Activated CD8-positive, alpha-beta memory T cell treated with anti-CD3 and anti-CD28 coated beads for 36 hours (primary cell): ENCODE data around the gene SLC37A2. TPM values are rescaled to one million over a fixed set of nuclear protein-coding genes. Genes with fewer than 3 reads are reported as not detected.

Experiments used
- CTCF ChIA-PET: fragments of 350-600 bp; sonication (Branson Sonifier 250); formaldehyde crosslinking; loops from one replicate; lab custom pipeline; 2021; ENCODE audit warnings: antibody characterized with exemption; lab: Charles Lee
- POLR2A ChIA-PET: fragments of 350-600 bp; sonication (Branson Sonifier 250); formaldehyde crosslinking; loops from one replicate; lab custom pipeline; 2021; ENCODE audit warnings: antibody characterized with exemption; lab: Charles Lee
- total RNA-seq, 2 experiments: library from RNA; stranded (reverse); gene quantifications; one replicate each; pipeline ENCODE4 v1.2.3, GENCODE V29; 2021

The SLC37A2 gene
- total RNA-seq, 2 experiments from 2014 or later: 0.30 to 0.65 TPM

DNA sequence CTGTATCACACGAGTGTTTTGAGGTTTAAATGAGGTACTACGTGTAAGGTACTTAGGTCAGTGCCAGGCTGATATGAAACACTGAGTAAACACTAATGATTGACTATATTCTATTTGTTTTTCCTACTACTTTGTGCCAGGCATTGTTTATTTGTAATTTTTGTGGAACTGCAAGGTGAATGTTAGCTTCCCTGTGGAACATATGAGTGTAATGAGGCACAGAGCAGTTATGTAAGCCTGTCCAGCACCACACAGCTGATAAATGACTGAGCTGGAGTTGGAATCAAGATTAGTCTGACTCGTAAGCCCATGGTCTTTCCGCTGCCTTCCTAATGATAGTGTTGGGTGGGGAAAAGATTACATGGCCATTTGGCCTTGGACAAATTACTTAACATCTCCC lies 5.9 kb downstream of the SLC37A2 start:
- CTCF ChIA-PET: no interaction called here
- POLR2A ChIA-PET: no interaction called here

- ChIA-PET POLR2A (no interaction called here), CTCF (no interaction called here)
Measured at GRCh38 chr11:125069796-125070195, 6.7 kb downstream of the SLC37A2 start.

GRCh38 chr11:125070699-125071254 lies 7.7 kb downstream of the SLC37A2 start:
- POLR2A ChIA-PET: no interaction called here
- CTCF ChIA-PET: no interaction called here

DNA sequence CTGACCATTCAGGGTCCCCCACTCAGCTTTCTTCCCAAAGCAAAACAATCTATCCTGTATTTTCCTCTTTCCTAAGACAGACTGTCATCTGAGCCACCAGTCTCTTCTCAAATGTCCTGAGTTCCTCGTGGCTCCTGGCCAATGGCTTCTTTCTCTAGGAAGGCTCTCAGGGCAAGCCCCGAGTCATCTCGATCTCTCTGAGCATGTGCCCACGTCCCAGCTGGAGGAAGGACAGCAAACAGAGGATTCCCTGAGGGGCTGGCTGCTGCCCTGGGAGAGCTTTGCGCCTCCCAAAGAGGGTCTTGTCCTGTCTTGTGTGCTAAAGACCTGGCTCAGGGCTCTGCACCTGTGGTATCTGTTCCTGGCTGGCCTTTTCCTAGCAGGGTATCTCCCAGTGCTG lies 8.3 kb downstream of the SLC37A2 start:
- ChIA-PET CTCF (no interaction called here), POLR2A (no interaction called here)

DNA sequence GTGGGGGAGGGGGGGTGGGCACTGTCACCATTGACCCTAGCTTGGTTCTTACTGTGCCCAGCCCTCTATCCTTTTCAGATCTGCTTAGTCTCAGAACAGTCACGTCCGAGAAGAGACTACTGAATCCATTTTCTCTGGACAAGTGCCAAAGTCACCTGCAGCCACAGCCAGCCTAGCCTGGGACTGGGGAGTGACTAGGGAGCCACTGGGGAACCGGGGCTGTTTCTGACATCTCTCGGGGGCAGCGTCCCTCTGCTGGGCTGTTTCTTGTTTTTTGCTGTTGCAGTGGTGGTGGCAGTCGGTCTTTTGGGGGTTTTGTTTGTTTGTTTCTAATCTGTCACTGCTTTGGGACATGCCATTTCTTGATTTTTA lies 8.7 kb downstream of the SLC37A2 start:
- POLR2A ChIA-PET: no interaction called here
- CTCF ChIA-PET: no interaction called here

DNA sequence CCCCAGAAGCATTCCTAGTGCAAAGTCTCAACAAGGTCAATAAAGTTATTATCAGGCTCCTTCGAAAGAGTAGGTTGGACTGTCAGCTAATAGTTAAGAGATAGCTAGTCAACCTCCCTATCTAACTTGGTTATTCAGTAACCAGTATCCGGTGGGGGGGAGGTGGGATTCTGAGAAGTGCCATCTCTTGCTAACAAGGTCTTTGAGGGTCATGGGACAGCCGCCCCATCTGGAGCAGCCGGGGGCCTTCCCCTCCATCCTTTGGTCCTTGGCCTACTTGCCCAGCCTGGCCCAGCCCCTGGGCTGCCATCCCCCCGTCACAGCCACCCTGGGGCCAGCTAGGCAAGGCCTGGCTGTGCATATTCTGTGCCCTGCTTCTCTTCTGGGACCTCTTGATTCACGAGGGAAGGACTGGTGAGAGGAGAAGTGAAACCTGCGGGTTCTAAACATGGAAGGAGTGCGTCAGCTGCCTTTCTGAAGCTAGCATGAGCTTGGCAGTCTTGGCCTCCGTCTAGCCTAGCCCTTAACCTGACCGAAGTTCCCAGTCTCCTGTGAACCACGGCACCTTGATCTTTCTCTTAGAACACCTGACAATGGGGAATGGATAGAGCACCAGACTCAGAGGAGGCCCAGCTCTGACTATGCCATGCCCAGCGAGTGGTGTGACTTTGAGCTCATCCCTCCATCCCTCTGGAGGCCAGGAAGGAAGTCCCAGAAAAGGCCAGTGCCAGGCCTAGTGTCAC lies 9.3 kb downstream of the SLC37A2 start:
- CTCF ChIA-PET: no interaction called here
- POLR2A ChIA-PET: no interaction called here

DNA sequence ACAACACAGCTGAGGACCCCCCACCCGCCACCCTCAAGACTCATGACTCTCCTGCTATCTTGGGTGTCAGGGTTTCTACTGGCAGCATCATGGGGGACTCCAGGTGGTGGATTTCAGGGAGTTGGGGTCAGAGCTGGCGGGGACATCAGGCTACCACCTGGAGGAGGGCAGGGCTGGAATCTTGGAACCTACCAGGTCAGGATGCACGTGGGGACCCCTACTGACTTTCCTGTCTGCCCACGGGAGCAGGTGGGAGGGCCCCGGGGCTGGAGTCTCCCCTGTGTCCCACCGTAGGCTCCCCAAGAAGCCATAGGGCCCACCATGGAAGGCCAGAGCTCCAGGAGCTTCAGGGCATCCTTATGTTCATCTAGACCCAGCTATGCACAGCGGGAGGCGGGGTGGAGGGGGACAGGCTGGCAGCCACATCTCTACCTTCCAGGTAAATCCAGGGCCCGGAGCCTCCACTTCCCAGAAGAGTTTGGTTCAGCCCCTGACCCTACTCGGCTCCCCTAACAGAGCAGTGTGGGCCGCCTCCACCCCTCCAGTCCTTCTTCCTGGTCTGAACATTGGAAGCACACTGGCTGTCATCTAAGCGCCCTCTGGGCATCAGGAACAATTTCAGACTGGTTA lies 10.0 kb downstream of the SLC37A2 start:
- ChIA-PET CTCF (no interaction called here), POLR2A (no interaction called here)

DNA sequence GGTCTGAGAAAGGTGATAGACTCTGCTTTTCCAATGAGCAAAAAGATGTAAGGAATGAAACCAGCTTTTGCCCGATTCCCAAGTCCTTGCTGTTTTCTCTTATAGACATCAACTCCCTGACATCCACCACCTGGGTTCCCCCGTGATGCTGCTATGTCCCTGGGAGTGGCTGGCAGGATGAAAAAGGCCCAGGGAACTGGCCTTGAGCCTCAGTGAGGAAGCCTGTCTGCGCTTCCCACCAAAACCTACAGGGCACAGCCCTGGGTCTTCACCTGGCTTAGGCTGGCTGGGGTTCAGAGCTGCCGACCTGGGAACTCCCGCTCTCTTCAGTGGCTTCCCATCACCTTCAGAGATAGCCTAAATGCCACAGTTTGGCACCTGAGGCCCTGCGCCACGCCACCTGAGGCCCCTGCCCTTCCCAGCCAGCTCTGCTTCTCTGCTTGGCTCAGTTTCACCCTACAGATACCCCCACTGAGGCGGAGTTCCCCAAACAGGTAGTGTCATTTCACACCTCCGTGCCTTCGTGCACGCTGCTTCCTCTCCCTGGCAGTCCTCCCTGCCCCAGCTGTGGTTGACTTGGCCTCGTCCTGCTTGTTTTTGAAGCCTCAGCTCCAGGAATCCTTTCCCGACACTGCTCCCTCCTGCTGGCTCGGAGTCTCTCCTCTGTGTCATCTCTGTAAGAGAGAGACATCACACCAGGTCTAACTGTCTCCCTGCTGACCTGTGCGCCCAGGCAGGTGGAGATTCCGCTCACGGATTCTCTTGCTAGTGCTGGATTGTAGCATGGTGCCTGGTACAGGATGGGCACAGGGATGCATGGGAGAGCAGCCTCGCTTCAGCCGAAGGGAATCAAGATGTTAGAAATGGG lies 10.7 kb downstream of the SLC37A2 start:
- POLR2A ChIA-PET: no interaction called here
- CTCF ChIA-PET: interaction anchor here (0.9 kb wide), 1 partner anchor 236 kb away, joined by 3 read pairs; no protein-coding TSS in a partner anchor

DNA sequence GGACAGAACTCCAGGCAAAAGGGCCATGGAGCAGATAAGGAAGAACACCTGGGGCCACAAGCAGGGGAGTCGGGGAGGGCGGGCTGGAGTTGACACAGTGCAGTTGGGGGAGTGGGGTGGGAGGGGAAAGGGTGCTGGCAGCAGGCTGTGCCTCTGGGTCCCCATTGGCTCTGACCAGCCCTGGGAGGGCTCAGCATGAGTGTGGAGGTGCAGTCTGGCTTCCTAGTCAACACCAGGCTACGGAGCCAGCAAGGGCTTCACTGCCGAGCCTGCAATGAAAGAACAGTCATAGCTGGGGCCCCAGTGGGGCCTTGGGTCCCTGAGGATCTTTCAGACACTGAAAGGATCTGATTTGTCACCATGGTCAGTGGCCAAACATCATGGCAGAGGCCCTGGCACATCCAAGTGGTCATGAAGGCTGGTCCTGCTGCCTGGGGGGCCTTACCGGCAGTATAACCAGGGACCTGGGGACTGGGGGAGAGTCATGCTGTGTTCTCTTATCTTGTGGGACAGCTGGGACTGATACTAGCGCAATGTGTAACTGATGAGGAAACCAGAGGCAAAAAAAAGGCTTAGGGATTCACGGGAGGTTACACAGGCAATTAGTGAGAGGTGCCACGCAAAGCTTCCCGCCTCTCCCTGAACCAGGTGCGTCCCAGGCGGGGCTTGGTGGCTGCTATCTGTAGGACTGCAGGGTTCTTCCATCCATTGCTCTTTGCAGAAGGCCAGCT lies 11.6 kb downstream of the SLC37A2 start:
- CTCF ChIA-PET: interaction anchor here (0.6 to 0.9 kb wide), 2 partner anchors 237 to 238 kb away, joined by 3 read pairs; no protein-coding TSS in a partner anchor
- POLR2A ChIA-PET: no interaction called here

GRCh38 chr11:125075242-125075625 lies 12.1 kb downstream of the SLC37A2 start:
- CTCF ChIA-PET: interaction anchor here (0.6 kb wide), 1 partner anchor 239 kb away, joined by 3 read pairs; no protein-coding TSS in a partner anchor
- POLR2A ChIA-PET: no interaction called here

DNA sequence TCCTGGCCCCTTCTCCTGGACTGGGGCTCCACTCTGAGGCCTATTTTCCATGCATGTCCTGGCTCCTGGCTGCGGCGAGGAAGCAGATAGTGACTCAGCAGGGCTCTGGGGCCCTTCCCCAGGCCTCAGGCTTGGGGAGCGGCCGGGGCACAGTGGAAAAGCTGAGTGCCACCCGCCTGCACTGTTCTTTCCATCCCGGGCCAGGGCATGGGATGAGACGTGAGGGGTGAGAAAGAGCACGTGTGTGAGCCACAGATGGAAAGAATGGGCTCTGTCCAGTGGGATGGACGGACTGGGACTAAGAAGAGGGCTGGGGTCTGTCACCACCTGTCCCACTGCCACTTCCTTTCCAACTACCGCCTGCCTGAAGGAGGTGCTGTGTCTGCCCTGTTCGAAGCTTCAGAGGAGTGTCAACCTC lies 12.8 kb downstream of the SLC37A2 start:
- CTCF ChIA-PET: no interaction called here
- POLR2A ChIA-PET: no interaction called here

- POLR2A ChIA-PET: no interaction called here
- CTCF ChIA-PET: interaction anchor here (0.6 kb wide), 1 partner anchor 23 kb away, joined by 4 read pairs; no protein-coding TSS in a partner anchor
Measured at GRCh38 chr11:125076378-125076945, 13.4 kb downstream of the SLC37A2 start.

DNA sequence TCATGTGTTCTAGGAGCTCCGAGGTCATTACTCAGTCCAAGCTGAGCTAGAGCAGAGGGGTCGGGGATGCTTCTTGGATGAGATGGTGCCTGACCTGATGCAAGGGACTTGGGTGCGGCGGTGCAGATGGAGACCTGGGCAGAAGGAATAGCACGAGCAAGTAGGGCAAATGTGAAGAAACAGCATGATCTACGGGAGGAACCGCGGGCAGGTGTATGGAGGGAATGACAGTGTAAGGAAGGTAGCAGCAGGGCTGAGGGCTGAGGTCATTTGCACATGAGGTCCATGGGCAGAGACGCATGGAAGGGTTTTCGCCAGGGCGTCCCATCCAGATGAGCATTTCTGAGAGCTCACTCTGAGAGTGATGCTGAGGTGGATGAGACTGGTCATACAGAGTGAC lies 14.9 kb downstream of the SLC37A2 start:
- ChIA-PET CTCF (no interaction called here), POLR2A (no interaction called here)

DNA sequence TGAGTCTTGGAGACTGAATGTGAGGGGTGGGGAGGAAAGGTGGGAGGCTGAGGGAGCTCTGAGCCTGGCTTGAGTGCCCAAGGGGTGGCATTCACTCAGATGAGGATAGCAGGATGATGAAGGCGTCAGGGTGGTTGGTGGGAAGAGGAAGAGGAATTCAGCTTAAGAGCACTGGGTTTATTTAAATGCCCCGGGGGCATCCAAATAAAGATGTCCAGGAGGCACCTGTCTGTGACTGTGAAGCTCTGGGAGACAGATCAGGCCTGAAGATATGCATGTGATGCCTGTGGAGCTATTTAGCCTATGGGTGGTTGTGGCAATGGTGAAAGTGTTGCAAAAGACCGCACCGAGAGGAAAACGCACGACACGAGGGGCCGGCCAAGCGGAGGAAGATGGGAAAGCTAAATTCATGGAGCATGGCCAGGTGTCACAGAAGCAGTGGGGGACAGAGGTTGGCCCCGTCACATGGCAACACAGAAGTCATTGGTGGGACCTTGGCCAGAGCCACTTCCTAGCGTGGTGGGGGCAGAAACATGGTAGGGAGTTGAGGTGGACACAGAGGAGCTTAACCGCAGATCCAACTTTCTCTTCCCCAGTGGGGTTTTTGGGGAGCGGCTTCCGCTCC lies 15.5 kb downstream of the SLC37A2 start:
- ChIA-PET CTCF (no interaction called here), POLR2A (no interaction called here)

GRCh38 chr11:125079151-125079877 lies 16.2 kb downstream of the SLC37A2 start:
- POLR2A ChIA-PET: no interaction called here
- CTCF ChIA-PET: no interaction called here

- POLR2A ChIA-PET: no interaction called here
- CTCF ChIA-PET: no interaction called here
Measured at GRCh38 chr11:125079878-125080530, 16.9 kb downstream of the SLC37A2 start.

GRCh38 chr11:125080531-125080911 lies 17.4 kb downstream of the SLC37A2 start:
- ChIA-PET CTCF (no interaction called here), POLR2A (no interaction called here)
